ENCODE data around the gene TCF7L1. TPM values are rescaled to one million over a fixed set of nuclear protein-coding genes. Genes with fewer than 3 reads are reported as not detected.
A peak's percentile ranks its signal among the peaks of the same experiment; 100 is the strongest.

Gene TCF7L1
- polyA plus RNA-seq, 1 of the 3 experiments (the other 2 are of a cell fraction) = 3.7 TPM

DNA sequence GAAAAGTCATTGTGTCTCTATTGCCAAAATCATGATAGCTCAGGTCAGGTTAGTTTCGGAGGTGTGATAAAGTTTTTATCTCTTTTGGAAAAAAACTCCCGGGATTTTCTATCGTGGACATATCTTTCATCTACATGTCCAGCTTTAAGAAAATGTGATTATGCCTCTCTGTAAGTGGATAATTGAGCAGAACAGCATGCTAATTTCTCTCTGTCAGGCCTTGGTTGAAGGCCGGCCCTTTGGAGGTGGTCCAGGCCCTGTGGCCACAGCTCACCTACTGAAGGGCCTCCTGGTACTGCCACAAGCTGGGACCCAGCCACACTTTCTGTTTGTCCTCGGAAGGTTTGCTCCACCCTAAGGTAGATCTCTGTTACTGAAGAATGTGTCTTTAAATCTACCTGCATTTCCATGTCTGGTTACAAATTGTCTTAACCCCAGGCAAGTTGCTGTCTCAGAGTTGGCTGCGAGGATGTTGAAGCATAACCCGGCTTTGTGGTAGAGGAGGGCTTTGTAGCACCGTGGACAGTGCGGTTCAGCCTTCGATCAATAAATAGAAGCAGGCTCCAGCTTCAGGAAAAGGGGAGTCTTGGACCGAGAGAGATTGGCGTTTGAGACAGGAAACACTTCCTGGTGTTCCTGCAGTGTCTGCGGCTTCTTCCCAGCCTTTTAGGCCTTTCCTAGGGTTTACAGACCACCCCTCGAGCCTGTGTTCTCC is 25.5 kb downstream of the TCF7L1 start:
- no peaks in the 10 kb centered on the region for H3K9me2 ChIP-seq
- no peak overlapping the region for H3K4me2 ChIP-seq
- no peaks in the 10 kb centered on the region for H3K27me3 ChIP-seq (ENCODE audit: insufficient read depth)
- no peaks in the 10 kb centered on the region for H3K9me3 ChIP-seq
- CTCF ChIA-PET = interaction anchor here (0.6 to 2.2 kb wide), 10 partner anchors 11 to 143 kb away, joined by 3 to 13 read pairs (median 4); partner anchors contain the start of gene TCF7L1
- no peak overlapping the region for H3K27ac ChIP-seq (ENCODE audit: low read depth in 2 of 2, low read length in 1 of 2)
- H2AFZ ChIP-seq (ENCODE audit: low read depth) = no peak overlapping the region
- peak; percentile 67 for DNase-seq
- H3K79me2 ChIP-seq (ENCODE audit: insufficient read depth) = peaks cover 13% of the 10 kb centered on the region
- peaks cover 16% of the 10 kb centered on the region; the same call in 1 of the 2 replicates for H4K20me1 ChIP-seq (ENCODE audit: insufficient read depth)
- peaks cover 2 to 54% of the 10 kb centered on the region in 2 experiments; a peak in 2 of 4 replicates for H3K4me1 ChIP-seq (ENCODE audit: control insufficient read depth in 1 of 2, insufficient read depth in 2 of 2, low read depth in 1 of 2, low read length in 1 of 2)
- TF ChIP-seq MXI1 (IDR thresholded peaks at IDR 0.05; ENCODE audit: low read depth, low read length) (peak; percentile 53; the same call in 1 of the 2 replicates), RCOR1 (IDR thresholded peaks at IDR 0.05; ENCODE audit: low read length) (peak; percentile 89; the same call in 1 of the 2 replicates), CHD2 (IDR thresholded peaks at IDR 0.05; ENCODE audit: low read length, partially characterized antibody) (peak; percentile 24), TCF12 (IDR thresholded peaks at IDR 0.05) (no peak), GATA2 (CRISPR knock-in tag; IDR thresholded peaks at IDR 0.05) (peak; percentile 94), EP300 (IDR thresholded peaks at IDR 0.05; ENCODE audit: borderline replicate concordance in 1 of 2, low read depth in 1 of 2, low read length in 1 of 2) (peak in 1 of 2 experiments; percentile 76; a peak in 1 of 4 replicates)
- POLR2A ChIA-PET = no interaction called here
- WGBS (ENCODE audit: low lambda C conversion rate) = 72% methylated on average over 14 of the region's 14 CpGs
- no peak overlapping the region for H3K9ac ChIP-seq
- no peaks in the 10 kb centered on the region for H3F3A ChIP-seq (replicated peaks; ENCODE audit: insufficient read depth)
- H3K4me3 ChIP-seq (ENCODE audit: low read depth in 2 of 2, low read length in 1 of 2) = no peak overlapping the region
- no peaks in the 10 kb centered on the region for H3K36me3 ChIP-seq (replicated peaks in 1 of 2; ENCODE audit: control insufficient read depth in 1 of 2, insufficient read depth in 2 of 2, low read length in 1 of 2)

DNA sequence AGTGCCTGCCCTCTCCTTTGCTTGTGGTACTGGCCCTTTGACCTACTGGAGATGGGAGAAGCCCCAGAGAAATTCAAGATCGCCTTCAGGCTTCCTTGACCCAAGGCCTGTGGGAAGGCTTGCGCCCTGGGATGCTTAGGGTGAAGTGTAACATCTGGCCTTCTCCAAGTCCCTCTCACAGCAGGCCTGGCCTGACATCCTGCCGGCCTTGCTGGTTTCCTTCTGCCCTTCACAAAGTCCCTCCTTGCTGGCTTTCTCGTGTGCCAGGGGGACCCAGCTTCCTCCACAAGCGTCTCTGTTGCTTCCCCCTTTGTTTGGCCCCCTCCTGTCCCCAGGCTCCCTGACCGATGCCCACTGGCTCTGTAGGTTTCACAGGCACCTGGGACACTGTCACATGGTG is 26.4 kb downstream of the TCF7L1 start:
- no peaks in the 10 kb centered on the region for H3K9me2 ChIP-seq
- 87% methylated on average over 6 of the region's 6 CpGs for WGBS (ENCODE audit: low lambda C conversion rate)
- H3F3A ChIP-seq (replicated peaks; ENCODE audit: insufficient read depth) = no peaks in the 10 kb centered on the region
- TF ChIP-seq TAF1 (IDR thresholded peaks at IDR 0.05; ENCODE audit: borderline replicate concordance, low read depth, low read length) (no peak), RCOR1 (IDR thresholded peaks at IDR 0.05; ENCODE audit: low read length) (no peak)
- TF ChIP-seq, protein P1, sequence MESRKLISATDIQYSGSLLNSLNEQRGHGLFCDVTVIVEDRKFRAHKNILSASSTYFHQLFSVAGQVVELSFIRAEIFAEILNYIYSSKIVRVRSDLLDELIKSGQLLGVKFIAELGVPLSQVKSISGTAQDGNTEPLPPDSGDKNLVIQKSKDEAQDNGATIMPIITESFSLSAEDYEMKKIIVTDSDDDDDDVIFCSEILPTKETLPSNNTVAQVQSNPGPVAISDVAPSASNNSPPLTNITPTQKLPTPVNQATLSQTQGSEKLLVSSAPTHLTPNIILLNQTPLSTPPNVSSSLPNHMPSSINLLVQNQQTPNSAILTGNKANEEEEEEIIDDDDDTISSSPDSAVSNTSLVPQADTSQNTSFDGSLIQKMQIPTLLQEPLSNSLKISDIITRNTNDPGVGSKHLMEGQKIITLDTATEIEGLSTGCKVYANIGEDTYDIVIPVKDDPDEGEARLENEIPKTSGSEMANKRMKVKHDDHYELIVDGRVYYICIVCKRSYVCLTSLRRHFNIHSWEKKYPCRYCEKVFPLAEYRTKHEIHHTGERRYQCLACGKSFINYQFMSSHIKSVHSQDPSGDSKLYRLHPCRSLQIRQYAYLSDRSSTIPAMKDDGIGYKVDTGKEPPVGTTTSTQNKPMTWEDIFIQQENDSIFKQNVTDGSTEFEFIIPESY (IDR thresholded peaks at IDR 0.05; ENCODE audit: borderline replicate concordance, low read depth) = no peak
- ChIA-PET POLR2A (no interaction called here), CTCF (interaction anchor here (0.8 to 1.3 kb wide), 4 partner anchors 19 to 42 kb away, joined by 3 to 6 read pairs (median 4); no protein-coding TSS in a partner anchor)
- no peak overlapping the region for H3K4me3 ChIP-seq (ENCODE audit: low read depth in 2 of 2, low read length in 1 of 2)
- H3K27ac ChIP-seq (ENCODE audit: low read depth in 2 of 2, low read length in 1 of 2) = no peak overlapping the region
- DNase-seq = no peak
- H3K4me1 ChIP-seq (ENCODE audit: control insufficient read depth in 1 of 2, insufficient read depth in 2 of 2, low read depth in 1 of 2, low read length in 1 of 2) = peaks cover 0 to 62% of the 10 kb centered on the region in 2 experiments; a peak in 3 of 4 replicates
- H4K20me1 ChIP-seq (ENCODE audit: insufficient read depth) = peaks cover 16% of the 10 kb centered on the region; the same call in 1 of the 2 replicates
- no peak overlapping the region for H3K4me2 ChIP-seq
- no peak overlapping the region for H3K9ac ChIP-seq
- no peaks in the 10 kb centered on the region for H3K9me3 ChIP-seq
- H3K27me3 ChIP-seq (ENCODE audit: insufficient read depth) = no peaks in the 10 kb centered on the region
- H3K79me2 ChIP-seq (ENCODE audit: insufficient read depth) = peaks cover 13% of the 10 kb centered on the region
- no peak overlapping the region for H2AFZ ChIP-seq (ENCODE audit: low read depth)
- H3K36me3 ChIP-seq (replicated peaks in 1 of 2; ENCODE audit: control insufficient read depth in 1 of 2, insufficient read depth in 2 of 2, low read length in 1 of 2) = no peaks in the 10 kb centered on the region

All from SK-N-SH (cell line).